Stimulated activated CD8-positive, alpha-beta memory T cell treated with anti-CD3 and anti-CD28 coated beads, Interleukin-15, amount 100 ng/mL, for 4 hours (primary cell): ENCODE data around the gene MACF1.
"Not testable (repeated sequence)": the region's sequence is repeated elsewhere in the genome, so short reads cannot be mapped to it uniquely, and the experiment has no call there.

Experiments
- DNase-seq, 2 donors: peaks; one replicate each; pipeline ENCODE4 v3.0.0-alpha.2; 2020; ENCODE audit warnings: low read depth in 2 of 2

The MACF1 gene

DNA sequence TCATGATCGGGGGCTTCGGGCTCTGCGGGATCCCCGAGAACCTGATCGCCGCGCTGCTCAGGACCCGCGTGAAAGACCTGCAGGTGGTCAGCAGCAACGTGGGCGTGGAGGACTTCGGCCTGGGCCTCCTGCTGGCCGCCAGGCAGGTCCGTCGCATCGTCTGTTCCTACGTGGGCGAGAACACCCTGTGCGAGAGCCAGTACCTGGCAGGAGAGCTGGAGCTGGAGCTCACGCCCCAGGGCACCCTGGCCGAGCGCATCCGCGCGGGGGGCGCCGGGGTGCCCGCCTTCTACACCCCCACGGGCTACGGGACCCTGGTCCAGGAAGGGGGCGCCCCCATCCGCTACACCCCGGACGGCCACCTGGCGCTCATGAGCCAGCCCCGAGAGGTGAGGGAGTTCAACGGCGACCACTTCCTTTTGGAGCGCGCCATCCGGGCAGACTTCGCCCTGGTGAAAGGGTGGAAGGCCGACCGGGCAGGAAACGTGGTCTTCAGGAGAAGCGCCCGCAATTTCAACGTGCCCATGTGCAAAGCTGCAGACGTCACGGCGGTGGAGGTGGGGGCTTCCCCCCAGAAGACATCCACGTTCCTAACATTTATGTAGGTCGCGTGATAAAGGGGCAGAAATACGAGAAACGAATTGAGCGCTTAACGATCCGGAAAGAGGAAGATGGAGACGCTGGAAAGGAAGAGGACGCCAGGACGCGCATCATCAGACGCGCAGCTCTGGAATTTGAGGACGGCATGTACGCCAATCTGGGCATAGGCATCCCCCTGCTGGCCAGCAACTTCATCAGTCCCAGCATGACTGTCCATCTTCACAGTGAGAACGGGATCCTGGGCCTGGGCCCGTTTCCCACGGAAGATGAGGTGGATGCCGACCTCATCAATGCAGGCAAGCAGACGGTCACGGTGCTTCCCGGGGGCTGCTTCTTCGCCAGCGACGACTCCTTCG lies 310.9 kb downstream of the MACF1 start:
- DNase-seq, result not testable (repeated sequence)

- DNase-seq, result not testable (repeated sequence)
Measured at GRCh38 chr1:39516841-39517240, 312.3 kb downstream of the MACF1 start.

DNA sequence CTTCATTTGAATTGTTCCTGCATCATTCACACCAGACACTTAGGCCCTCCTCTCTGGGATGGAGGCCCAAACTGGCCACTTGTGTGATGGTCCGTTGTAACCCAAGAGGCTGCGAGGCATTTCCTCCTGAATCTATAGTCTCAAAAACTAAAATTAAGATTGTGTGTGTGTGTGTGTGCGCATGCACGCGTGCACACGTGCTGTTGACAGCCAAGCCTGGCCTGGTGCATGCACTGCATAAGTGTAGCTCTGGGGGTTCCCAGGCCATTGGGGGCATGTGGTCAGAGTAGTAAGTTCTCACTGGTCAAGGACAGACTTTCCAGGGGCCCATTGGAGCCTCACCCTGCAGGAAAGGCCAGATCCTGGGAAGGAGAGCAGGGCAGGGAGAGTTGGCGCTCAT lies 313.4 kb downstream of the MACF1 start:
- DNase-seq, result not testable (repeated sequence)

- not testable (repeated sequence) for DNase-seq
Measured at GRCh38 chr1:39519376-39519775, 314.9 kb downstream of the MACF1 start.

GRCh38 chr1:39522221-39522620 lies 317.7 kb downstream of the MACF1 start:
- DNase-seq, result not testable (repeated sequence)

- DNase-seq, result no peak
Measured at GRCh38 chr1:39522661-39523567, 318.4 kb downstream of the MACF1 start.

GRCh38 chr1:39524171-39524570 lies 319.7 kb downstream of the MACF1 start:
- DNase-seq, result no peak

DNA sequence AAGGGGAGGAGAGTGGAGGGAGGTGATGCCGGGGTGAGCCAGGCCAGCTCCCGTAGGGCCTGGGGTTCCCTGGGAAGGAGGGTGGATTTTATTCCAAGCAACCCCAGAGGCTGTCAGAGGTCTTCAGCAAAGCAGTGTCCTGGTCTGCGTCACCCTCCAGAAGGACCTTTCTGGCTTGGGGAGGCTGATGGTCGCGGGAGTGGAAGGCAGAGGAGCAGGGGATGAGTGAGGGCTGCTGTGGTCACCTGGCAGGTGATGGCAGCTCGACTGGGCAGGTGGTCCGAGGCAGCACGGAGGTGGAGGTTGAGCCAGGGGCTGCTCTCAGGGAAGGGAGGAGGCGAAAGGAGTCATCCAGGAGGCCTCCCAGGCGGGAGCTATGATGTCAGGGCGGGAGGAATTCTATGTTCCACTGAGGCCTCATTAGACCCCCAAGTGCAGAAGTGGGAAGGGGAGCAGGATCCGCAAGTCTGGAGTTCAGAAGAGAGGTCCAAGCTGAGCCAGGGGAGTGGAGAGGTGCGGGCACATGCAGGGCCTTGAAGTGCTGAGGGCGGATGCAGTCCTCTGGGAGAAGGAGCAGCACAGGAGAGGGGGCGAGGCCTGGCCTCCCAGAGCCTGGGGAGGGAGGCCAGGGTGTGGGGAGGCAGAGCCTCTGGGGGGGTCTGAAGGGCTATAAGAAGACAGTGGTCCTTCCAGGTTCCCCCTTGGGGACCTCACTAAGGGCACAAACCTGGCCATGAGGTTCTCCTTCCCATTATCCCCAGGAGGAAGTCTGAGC lies 320.3 kb downstream of the MACF1 start:
- DNase-seq, result no peak

GRCh38 chr1:39525366-39526165 lies 321.1 kb downstream of the MACF1 start:
- no peak for DNase-seq

DNA sequence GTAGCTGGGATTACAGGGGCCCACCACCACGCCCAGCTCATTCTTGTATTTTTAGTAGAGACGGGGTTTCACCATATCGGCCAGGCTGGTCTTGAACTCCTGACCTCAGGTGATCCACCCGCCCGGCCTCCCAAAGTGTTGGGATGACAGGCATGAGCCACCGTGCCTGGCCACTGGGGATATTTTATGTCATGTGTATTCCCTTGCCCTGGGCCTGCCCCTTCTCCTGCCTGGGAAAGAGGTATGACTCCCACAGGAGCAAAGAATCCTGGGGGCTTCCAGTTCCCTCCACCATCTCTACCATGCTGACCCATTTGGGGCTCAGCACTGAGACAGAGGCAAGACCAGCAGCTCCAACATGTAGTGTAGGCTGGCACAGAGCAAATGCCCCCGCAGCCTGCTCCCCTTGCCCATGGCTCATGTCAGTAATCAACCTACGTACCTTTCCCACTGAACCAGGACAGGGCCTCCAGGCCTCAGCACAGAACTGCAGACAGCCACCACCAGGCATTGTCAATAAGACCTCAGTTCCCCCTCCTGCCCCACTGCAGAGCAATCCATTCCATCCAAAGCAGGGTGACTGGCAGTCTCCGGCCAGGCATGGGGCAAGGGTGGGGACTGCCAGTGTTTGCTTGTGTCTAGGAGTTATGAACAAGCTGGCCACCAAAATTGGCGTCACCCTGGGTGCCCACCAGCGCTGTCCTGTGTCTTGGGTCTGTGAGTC lies 322.1 kb downstream of the MACF1 start:
- DNase-seq, result no peak

DNA sequence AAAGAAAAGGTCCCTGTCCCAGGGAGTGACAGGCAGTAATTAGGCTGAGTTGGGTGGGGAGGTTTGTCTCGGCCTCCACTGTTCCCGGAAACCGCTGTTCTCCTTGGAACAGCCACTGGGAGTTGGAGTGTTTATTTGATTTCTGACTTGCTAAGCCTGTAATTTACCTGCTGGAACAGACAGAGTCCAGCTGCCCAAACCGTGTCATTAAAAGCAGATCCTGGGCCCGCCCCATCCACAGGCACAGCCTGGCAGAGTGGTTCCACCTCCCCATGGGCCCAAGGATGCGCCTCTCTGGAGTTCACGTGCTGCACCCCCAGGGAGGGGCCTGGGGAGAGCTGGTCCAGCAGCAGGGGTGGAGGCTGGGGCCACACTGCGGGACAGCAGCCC lies 322.7 kb downstream of the MACF1 start:
- not testable (repeated sequence) for DNase-seq

GRCh38 chr1:39528082-39528481 lies 323.6 kb downstream of the MACF1 start:
- DNase-seq, result no peak

- no peak for DNase-seq
Measured at GRCh38 chr1:39529901-39530535, 325.5 kb downstream of the MACF1 start.

DNA sequence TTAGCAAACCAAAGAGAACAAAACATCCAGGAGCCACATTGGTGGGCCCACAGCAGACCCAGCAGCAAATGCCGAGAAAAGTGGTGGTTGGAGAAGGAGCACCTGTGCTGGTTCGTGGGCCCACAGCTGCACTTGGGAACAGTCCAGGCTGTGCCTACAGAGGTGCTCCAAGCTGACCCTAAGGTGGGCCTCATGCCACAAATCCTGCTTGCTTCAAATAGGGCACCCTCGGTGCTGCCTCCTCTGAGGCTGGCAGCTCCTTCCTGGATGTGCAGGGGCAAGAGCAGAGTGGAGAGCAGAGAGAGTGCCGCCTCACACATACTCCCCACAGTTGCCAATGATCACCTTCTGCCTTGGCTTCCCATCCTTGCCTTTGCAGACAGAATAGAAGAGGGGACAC lies 327.0 kb downstream of the MACF1 start:
- DNase-seq, result no peak

DNA sequence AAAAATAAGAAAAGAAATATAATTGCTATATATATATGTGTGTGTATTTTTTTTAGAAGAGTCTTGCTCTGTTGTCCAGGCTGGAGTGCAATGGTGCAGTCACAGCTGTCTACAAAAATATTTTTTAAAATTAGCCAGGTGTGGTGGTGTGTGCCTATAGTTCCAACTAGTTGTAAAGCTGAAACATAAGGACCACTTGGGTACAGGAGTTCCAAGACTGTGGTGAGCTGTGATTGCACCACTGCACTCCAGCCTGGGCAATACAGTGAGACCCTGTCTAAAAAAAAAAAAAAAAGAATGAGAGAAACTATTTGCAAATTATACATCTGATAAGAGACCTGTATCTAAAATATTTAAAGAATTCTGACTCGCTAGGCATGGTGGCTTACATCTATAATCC lies 328.9 kb downstream of the MACF1 start:
- DNase-seq, result no peak
